Measurements from ENCODE around the gene EXOG.

GRCh38 chr3:38515367-38515766 is 19.2 kb downstream of the EXOG start:
- TF ChIP-seq CTCF (IDR thresholded peaks at IDR 0.05) (no peak), POLR2A (IDR thresholded peaks at IDR 0.05) (no peak)

Data from lower leg skin (tissue), 3 donors.